Neural progenitor cell (in vitro differentiated cells): Measurements from ENCODE around the gene TLR1.
"Not testable (repeated sequence)": the region's sequence is repeated elsewhere in the genome, so short reads cannot be mapped to it uniquely, and the experiment has no call there.

Source experiments
- EZH2 ChIP-seq: fragments of 200-600 bp; sonication (generic); IDR thresholded peaks from 2 replicates; pipeline ENCODE4 v1.6.1; 2017; ENCODE audit warnings: antibody characterized with exemption, mild to moderate bottlenecking, moderate library complexity
- TF ChIP-seq, protein P1 (sequence below): fragments of 200-600 bp; sonication (generic); IDR thresholded peaks from 2 replicates; pipeline ENCODE4 v1.5.1; 2017; ENCODE audit warnings: antibody characterized with exemption, mild to moderate bottlenecking

GRCh38 chr4:38807462-38807861 lies 2.9 kb upstream of the TLR1 start:
- not testable (repeated sequence) for TF ChIP-seq EZH2
- TF ChIP-seq, protein P1, sequence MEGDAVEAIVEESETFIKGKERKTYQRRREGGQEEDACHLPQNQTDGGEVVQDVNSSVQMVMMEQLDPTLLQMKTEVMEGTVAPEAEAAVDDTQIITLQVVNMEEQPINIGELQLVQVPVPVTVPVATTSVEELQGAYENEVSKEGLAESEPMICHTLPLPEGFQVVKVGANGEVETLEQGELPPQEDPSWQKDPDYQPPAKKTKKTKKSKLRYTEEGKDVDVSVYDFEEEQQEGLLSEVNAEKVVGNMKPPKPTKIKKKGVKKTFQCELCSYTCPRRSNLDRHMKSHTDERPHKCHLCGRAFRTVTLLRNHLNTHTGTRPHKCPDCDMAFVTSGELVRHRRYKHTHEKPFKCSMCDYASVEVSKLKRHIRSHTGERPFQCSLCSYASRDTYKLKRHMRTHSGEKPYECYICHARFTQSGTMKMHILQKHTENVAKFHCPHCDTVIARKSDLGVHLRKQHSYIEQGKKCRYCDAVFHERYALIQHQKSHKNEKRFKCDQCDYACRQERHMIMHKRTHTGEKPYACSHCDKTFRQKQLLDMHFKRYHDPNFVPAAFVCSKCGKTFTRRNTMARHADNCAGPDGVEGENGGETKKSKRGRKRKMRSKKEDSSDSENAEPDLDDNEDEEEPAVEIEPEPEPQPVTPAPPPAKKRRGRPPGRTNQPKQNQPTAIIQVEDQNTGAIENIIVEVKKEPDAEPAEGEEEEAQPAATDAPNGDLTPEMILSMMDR: not testable (repeated sequence)
